H1 (cell line): ENCODE results near the gene PTPA. TPM values are rescaled to one million over a fixed set of nuclear protein-coding genes. Genes with fewer than 3 reads are reported as not detected.

Experiments used
- CTCF ChIA-PET: fragments of 300-600 bp; sonication (Branson Sonifier 250); formaldehyde crosslinking; loops from one replicate; lab custom pipeline; 2021; ENCODE audit not compliant: partially characterized antibody; lab: Charles Lee
- POLR2A ChIA-PET: fragments of 300-600 bp; sonication (Branson Sonifier 250); formaldehyde crosslinking; loops from one replicate; lab custom pipeline; 2021; ENCODE audit warnings: inconsistent platforms; ENCODE audit not compliant: partially characterized antibody; lab: Charles Lee
- DNase-seq, 2 experiments: peaks; one replicate each; pipeline versions ENCODE4 v3.0.0 to v3.0.0-alpha.2; 2010 to 2022; ENCODE audit warnings: low spot score in 2 of 2, low read depth in 1 of 2, mixed read lengths in 1 of 2
- FAIRE-seq: peaks from 2 replicates; lab custom pipeline; 2011; peaks lifted over from hg19 to GRCh38; lab: Jason Lieb, UNC
- H2AFZ ChIP-seq: 2 replicates; pipeline ENCODE4 v1.8.1; 2012; ENCODE audit warnings: low read length, inconsistent platforms
- H2AK5ac ChIP-seq: 2 replicates; pipeline ENCODE4 v1.6.1; 2013; ENCODE audit warnings: low read depth, low read length
- H2BK120ac ChIP-seq: replicated peaks from 2 replicates; pipeline ENCODE3; 2013; ENCODE audit warnings: low read depth, low read length, inconsistent platforms
- H2BK12ac ChIP-seq: 2 replicates; pipeline ENCODE4 v1.6.1; 2013; ENCODE audit warnings: low read depth, low read length
- H2BK15ac ChIP-seq: 2 replicates; pipeline ENCODE4 v1.6.1; 2013; ENCODE audit warnings: low read length
- H2BK20ac ChIP-seq: 2 replicates; pipeline ENCODE4 v1.6.1; 2013; ENCODE audit warnings: low read length
- H2BK5ac ChIP-seq: 2 replicates; pipeline ENCODE4 v1.6.1; 2013; ENCODE audit warnings: low read depth, low read length
- H3K14ac ChIP-seq: 2 replicates; pipeline ENCODE4 v1.6.1; 2013; ENCODE audit warnings: inconsistent platforms; ENCODE audit not compliant: insufficient read length
- H3K18ac ChIP-seq: 2 replicates; pipeline ENCODE4 v1.6.1; 2013; ENCODE audit warnings: low read length; ENCODE audit errors: extremely low read depth
- H3K23ac ChIP-seq: 2 replicates; pipeline ENCODE4 v1.6.1; 2013; ENCODE audit warnings: inconsistent platforms; ENCODE audit not compliant: insufficient read length
- H3K23me2 ChIP-seq: 2 replicates; pipeline ENCODE4 v1.6.1; 2013; ENCODE audit warnings: low read depth, low read length
- H3K27ac ChIP-seq: 2 replicates; pipeline ENCODE4 v1.6.1; 2011; ENCODE audit warnings: low read depth, low read length, inconsistent platforms
- H3K27me3 ChIP-seq, 4 experiments: replicated peaks in 1 of 4; 1 replicate in 1 of 4; 2 replicates in 3 of 4; pipeline versions ENCODE4 v1.6.1 to v1.8.1; 2011 to 2013; ENCODE audit warnings: low read length in 3 of 4, mild to moderate bottlenecking in 3 of 4, inconsistent platforms in 2 of 4, mixed read lengths in 2 of 4, moderate library complexity in 1 of 4; ENCODE audit not compliant: control insufficient read depth in 3 of 4, insufficient read depth in 3 of 4; ENCODE audit errors: extremely low read depth in 1 of 4
- H3K36me3 ChIP-seq, 4 experiments: 2 replicates each; pipeline versions ENCODE4 v1.6.1 to v1.8.1; 2011 to 2013; ENCODE audit warnings: mild to moderate bottlenecking in 4 of 4, low read length in 3 of 4, moderate library complexity in 2 of 4, control low read depth in 1 of 4, inconsistent platforms in 1 of 4; ENCODE audit not compliant: insufficient read depth in 4 of 4, control insufficient read depth in 2 of 4
- H3K4ac ChIP-seq: replicated peaks from 2 replicates; pipeline ENCODE3; 2013; ENCODE audit warnings: low read length, low read depth, mixed read lengths, inconsistent platforms; ENCODE audit not compliant: insufficient read length
- H3K4me1 ChIP-seq, 4 experiments: replicated peaks in 1 of 4; 1 replicate in 1 of 4; 2 replicates in 3 of 4; pipeline versions ENCODE4 v1.6.1 to v1.8.1; 2011 to 2013; ENCODE audit warnings: low read length in 3 of 4, inconsistent platforms in 2 of 4, mixed read lengths in 1 of 4; ENCODE audit not compliant: insufficient read depth in 4 of 4, control insufficient read depth in 3 of 4
- H3K4me2 ChIP-seq, 2 experiments: 2 replicates each; pipeline versions ENCODE4 v1.6.1 to v1.8.1; 2011 to 2013; ENCODE audit warnings: low read depth in 2 of 2, low read length in 2 of 2, control low read depth in 1 of 2, inconsistent platforms in 1 of 2, mild to moderate bottlenecking in 1 of 2; ENCODE audit not compliant: insufficient read depth in 1 of 2
- H3K4me3 ChIP-seq, 4 experiments: fragments of 200-600, 300-600 bp in 1 of 4; sonication (generic), shearing (Covaris generic), sonication (Bioruptor Twin) in 1 of 4; 2 replicates each; pipeline versions ENCODE4 v1.5.1 to v1.8.1; 2011 to 2016; ENCODE audit warnings: low read length in 4 of 4, low read depth in 3 of 4, control low read depth in 2 of 4, inconsistent platforms in 2 of 4, mild to moderate bottlenecking in 2 of 4, mixed read lengths in 1 of 4, moderate library complexity in 1 of 4; ENCODE audit not compliant: insufficient read depth in 2 of 4; ENCODE audit errors: extremely low read depth in 1 of 4
- H3K56ac ChIP-seq: replicated peaks from 2 replicates; pipeline ENCODE3; 2013; ENCODE audit warnings: low read depth, mild to moderate bottlenecking, mixed read lengths, low read length, inconsistent platforms; ENCODE audit not compliant: insufficient read length
- H3K79me1 ChIP-seq: 2 replicates; pipeline ENCODE4 v1.6.1; 2013; ENCODE audit warnings: low read depth, low read length, control low read depth
- H3K79me2 ChIP-seq, 2 experiments: 2 replicates each; pipeline versions ENCODE4 v1.6.1 to v1.8.1; 2012 to 2013; ENCODE audit warnings: low read length in 2 of 2, mild to moderate bottlenecking in 2 of 2, inconsistent platforms in 1 of 2; ENCODE audit not compliant: insufficient read depth in 2 of 2, control insufficient read depth in 1 of 2
- H3K9ac ChIP-seq, 4 experiments: replicated peaks in 1 of 4; 1 replicate in 1 of 4; 2 replicates in 3 of 4; pipeline versions ENCODE4 v1.6.1 to v1.8.1; 2011 to 2013; ENCODE audit warnings: low read depth in 3 of 4, low read length in 3 of 4, control low read depth in 2 of 4, mild to moderate bottlenecking in 2 of 4, moderate library complexity in 2 of 4, inconsistent platforms in 1 of 4; ENCODE audit errors: extremely low read depth in 1 of 4
- H3K9me3 ChIP-seq, 2 experiments: 2 replicates each; pipeline versions ENCODE4 v1.6.1 to v1.8.1; 2012 to 2013; ENCODE audit warnings: mild to moderate bottlenecking in 2 of 2, moderate library complexity in 2 of 2, control low read depth in 1 of 2, inconsistent platforms in 1 of 2, low read depth in 1 of 2, low read length in 1 of 2, mixed read lengths in 1 of 2; ENCODE audit not compliant: insufficient read depth in 2 of 2
- H4K20me1 ChIP-seq, 2 experiments: replicated peaks in 1 of 2; 2 replicates each; pipeline versions ENCODE3 to v1.8.1; 2011 to 2013; ENCODE audit warnings: inconsistent platforms in 2 of 2, low read length in 2 of 2, mild to moderate bottlenecking in 1 of 2; ENCODE audit not compliant: insufficient read depth in 2 of 2, control insufficient read depth in 1 of 2
- H4K5ac ChIP-seq: 2 replicates; pipeline ENCODE4 v1.6.1; 2013; ENCODE audit warnings: low read length, low read depth, mixed read lengths, inconsistent platforms; ENCODE audit not compliant: insufficient read length
- H4K8ac ChIP-seq: 2 replicates; pipeline ENCODE4 v1.8.0; 2013; ENCODE audit warnings: mild to moderate bottlenecking, moderate library complexity, low read length, inconsistent platforms; ENCODE audit not compliant: insufficient read depth; ENCODE audit errors: extremely low read depth
- H4K91ac ChIP-seq: replicated peaks from 2 replicates; pipeline ENCODE3; 2013; ENCODE audit warnings: low read length, mixed read lengths, inconsistent platforms; ENCODE audit not compliant: insufficient read length
- ASH2L ChIP-seq: fragments of 200-600, 300-600 bp; sonication (generic); IDR thresholded peaks from one replicate; pipeline ENCODE4 v1.7.1; 2017; ENCODE audit warnings: low read length
- CBX8 ChIP-seq: fragments of 300-800, 300-1000 bp; sonication (generic); IDR thresholded peaks from 2 replicates; pipeline ENCODE4 v1.7.1; 2016; ENCODE audit warnings: low read depth, low read length, borderline replicate concordance
- CHD2 ChIP-seq: IDR thresholded peaks from 2 replicates; pipeline ENCODE4 v1.6.1; 2012; ENCODE audit warnings: low read length, improper control_type of control experiment
- CREB1 ChIP-seq: IDR thresholded peaks from 2 replicates; pipeline ENCODE4 v1.6.1; 2012; ENCODE audit warnings: inconsistent platforms
- EP300 ChIP-seq, 2 experiments: IDR thresholded peaks; 1 replicate in 1 of 2; 2 replicates in 1 of 2; pipeline ENCODE4 v1.6.1; 2011 to 2012; ENCODE audit warnings: low read depth in 2 of 2, low read length in 2 of 2, mild to moderate bottlenecking in 2 of 2, borderline replicate concordance in 1 of 2, inconsistent platforms in 1 of 2, moderate library complexity in 1 of 2
- GABPA ChIP-seq: IDR thresholded peaks from 2 replicates; pipeline ENCODE4 v1.6.1; 2011; ENCODE audit warnings: mild to moderate bottlenecking, low read length, moderate library complexity, borderline replicate concordance; ENCODE audit not compliant: insufficient read depth
- RXRA ChIP-seq: IDR thresholded peaks from 2 replicates; pipeline ENCODE4 v1.6.1; 2011; ENCODE audit warnings: low read depth, mild to moderate bottlenecking, low read length, moderate library complexity; ENCODE audit not compliant: insufficient read depth
- SIN3A ChIP-seq, 2 experiments: IDR thresholded peaks in 1 of 2; conservative IDR thresholded peaks in 1 of 2; 2 replicates each; pipeline ENCODE4 v1.6.1; 2011 to 2012; ENCODE audit warnings: low read length in 2 of 2, improper control_type of control experiment in 1 of 2, low read depth in 1 of 2, mild to moderate bottlenecking in 1 of 2
- TAF1 ChIP-seq: IDR thresholded peaks from 2 replicates; pipeline ENCODE4 v1.6.1; 2011; ENCODE audit warnings: mild to moderate bottlenecking, low read depth, low read length
- TEAD4 ChIP-seq: IDR thresholded peaks from 2 replicates; pipeline ENCODE4 v1.6.1; 2012; ENCODE audit warnings: low read depth, low read length, inconsistent platforms, mixed read lengths
- YY1 ChIP-seq: IDR thresholded peaks from 2 replicates; pipeline ENCODE4 v1.6.1; 2011; ENCODE audit warnings: low read depth, mild to moderate bottlenecking, low read length
- ZNF274 ChIP-seq: IDR thresholded peaks from 2 replicates; pipeline ENCODE4 v1.7.0; 2012; ENCODE audit warnings: low read length, borderline replicate concordance; ENCODE audit errors: extremely low read depth
- WGBS, 2 experiments: shearing (Covaris generic) in 1 of 2; methylation state at CpG; one replicate each; pipeline versions ENCODE4 v1.1.6 to v1.1.7; 2013 to 2015; ENCODE audit warnings: low lambda C conversion rate in 2 of 2, mixed read lengths in 2 of 2, inconsistent platforms in 1 of 2, low coverage in 1 of 2, missing lambda C conversion rate in 1 of 2; ENCODE audit not compliant: insufficient replicate concordance in 2 of 2, insufficient coverage in 1 of 2, insufficient read length in 1 of 2; ENCODE audit errors: extremely low coverage in 1 of 2, missing lambda C conversion rate in 1 of 2; 5-methylcytosine and 5-hydroxymethylcytosine counted together
- polyA plus RNA-seq, 7 experiments: library from polyadenylated mRNA; depleted of rRNA in 3 of 7; stranded (reverse) in 5 of 7; unstranded in 2 of 7; fragments of >200 nt in 5 of 7; fragments of 200-250 nt in 2 of 7; gene quantifications; 1 replicate in 5 of 7; 2 replicates in 1 of 7; 4 replicates in 1 of 7; pipeline versions ENCODE4 v1.2.1 to v1.2.3, GENCODE V29; 2011 to 2013; ENCODE audit warnings: missing spikeins in 2 of 7, mixed read lengths in 2 of 7
- total RNA-seq: library from RNA; stranded (reverse); fragmentation: NEBNext Ultra II Directional; extraction: Animal tissue kit (Norgen Biotek cat#: 25700); gene quantifications from 2 replicates; pipeline ENCODE4 v1.2.1, GENCODE V29; 2021

Gene PTPA
- total and polyA plus RNA-seq, 2 of the 8 experiments (the other 6 are each of a cell fraction or from before 2014, with no cell fraction given), result 114 to 145 TPM

DNA sequence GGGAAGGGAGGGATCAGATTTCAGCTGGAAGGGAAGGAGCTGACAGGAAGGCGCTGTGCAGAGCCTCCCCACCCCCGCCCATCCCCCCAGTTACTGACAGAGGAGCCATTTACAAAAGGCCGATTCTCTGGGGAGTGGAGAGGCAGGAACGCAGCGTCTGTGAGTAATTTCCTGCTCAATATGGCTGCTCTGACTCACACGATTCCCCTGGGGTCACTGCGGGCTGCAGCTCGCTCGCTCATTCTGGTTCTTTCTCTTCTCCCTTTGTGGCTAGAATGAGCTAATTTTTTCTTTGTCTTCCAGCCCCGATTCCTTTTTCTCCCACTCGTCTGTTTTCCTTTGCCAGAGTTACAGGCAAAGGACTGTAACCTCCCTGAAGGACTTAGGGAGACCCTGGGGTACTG, 28.8 kb downstream of the PTPA start:
- Histone ChIP-seq H2AFZ (no peak overlapping the region), H3K36me3 (peaks cover 2 to 27% (median 12%) of the 10 kb centered on the region in 4 experiments), H3K9me3 (no peaks in the 10 kb centered on the region), H3K4me2 (peak overlapping the region; percentile 73 to 90), H3K4ac (peak overlapping the region; percentile 97), H3K18ac (peak overlapping the region; percentile 99), H3K23ac (no peak overlapping the region), H2BK15ac (peak overlapping the region; percentile 98; the same call in 1 of the 2 replicates), H4K8ac (peak overlapping the region; percentile 93; the same call in 1 of the 2 replicates), H3K56ac (peak overlapping the region; percentile 91), H3K27ac (peak overlapping the region; percentile 96), H2AK5ac (peak overlapping the region; percentile 97), H4K91ac (peak overlapping the region; percentile 99), H2BK20ac (peak overlapping the region; percentile 86; the same call in 1 of the 2 replicates), H3K27me3 (no peaks in the 10 kb centered on the region), H4K20me1 (no peaks in the 10 kb centered on the region), H3K79me1 (peaks cover 6% of the 10 kb centered on the region; the same call in 1 of the 2 replicates), H3K14ac (no peak overlapping the region), H2BK5ac (peak overlapping the region; percentile 99), H2BK12ac (peak overlapping the region; percentile 96), H3K4me1 (peaks cover 28 to 46% (median 38%) of the 10 kb centered on the region in 4 experiments), H3K79me2 (peaks cover 2 to 11% of the 10 kb centered on the region in 2 experiments; a peak in 2 of 4 replicates), H3K4me3 (peak overlapping the region; percentile 29 to 55 (median 38); a peak in 7 of 8 replicates), H3K9ac (peak overlapping the region in 3 of 4 experiments; percentile 82 to 84 (median 84); a peak in 6 of 7 replicates), H4K5ac (peak overlapping the region; percentile 97), H2BK120ac (peak overlapping the region; percentile 52), H3K23me2 (peaks cover 11% of the 10 kb centered on the region; the same call in 1 of the 2 replicates)
- 4% methylated on average over 11 of the region's 11 CpGs; no CpG with 5 or more reads in 1 of the 2 experiments for WGBS, 2 experiments
- ChIA-PET CTCF (interaction anchor here (0.6 to 36.8 kb wide), 30 partner anchors 9 to 658 kb away, joined by 3 to 831 read pairs (median 4); partner anchors contain the start of genes C9orf50, IER5L and NTMT1), POLR2A (interaction anchor here (0.8 to 4.7 kb wide), 30 partner anchors 9 to 939 kb away, joined by 3 to 37 read pairs (median 4); partner anchors contain the start of genes CRAT, IER5L, NTMT1 and PTPA)
- FAIRE-seq (peak; percentile 19), DNase-seq (peak in 1 of 2 experiments; percentile 93)
- TF ChIP-seq GABPA (peak; percentile 25; the same call in 1 of the 2 replicates), TEAD4 (peak; percentile 55; the same call in 1 of the 2 replicates), EP300 (IDR thresholded peaks at IDR 0.05; ENCODE audit: borderline replicate concordance in 1 of 2, low read depth in 2 of 2, low read length in 2 of 2) (peak in 1 of 2 experiments; percentile 92; a peak in 2 of 3 replicates), CHD2 (peak; percentile 67; the same call in 1 of the 2 replicates), CREB1 (peak; percentile 52; the same call in 1 of the 2 replicates), YY1 (peak; percentile 90), TAF1 (peak; percentile 71; the same call in 1 of the 2 replicates), CBX8 (no peak), RXRA (no peak), ASH2L (peak; percentile 64), ZNF274 (no peak), SIN3A (conservative IDR thresholded peaks at IDR 0.05 in 1 of 2, IDR thresholded peaks at IDR 0.05 in 1 of 2; ENCODE audit: low read depth in 1 of 2, low read length in 2 of 2) (peak; percentile 83 to 93; a peak in 3 of 4 replicates)
